Ishikawa (cell line): ENCODE data around the gene ZNF423.

Source experiments
- EP300 ChIP-seq: IDR thresholded peaks from 2 replicates; pipeline ENCODE4 v1.6.1; 2012; ENCODE audit warnings: borderline replicate concordance
- REST ChIP-seq: IDR thresholded peaks from 2 replicates; pipeline ENCODE4 v1.6.1; 2012; ENCODE audit warnings: low read depth, mild to moderate bottlenecking
- USF1 ChIP-seq: IDR thresholded peaks from 2 replicates; pipeline ENCODE4 v1.6.1; 2012
- ZBTB7A ChIP-seq: IDR thresholded peaks from 2 replicates; pipeline ENCODE4 v1.6.1; 2012; ENCODE audit warnings: low read depth

- TF ChIP-seq USF1 (no peak), EP300 (no peak), ZBTB7A (no peak), REST (no peak)
Observed at GRCh38 chr16:49726155-49726554, 129.8 kb downstream of the ZNF423 start.
